ENCODE results near the gene SPARC.
A peak's percentile ranks its signal among the peaks of the same experiment; 100 is the strongest.

Gene SPARC

GRCh38 chr5:151677776-151678545 lies 8.8 kb downstream of the SPARC start:
- no peak for DNase-seq

DNA sequence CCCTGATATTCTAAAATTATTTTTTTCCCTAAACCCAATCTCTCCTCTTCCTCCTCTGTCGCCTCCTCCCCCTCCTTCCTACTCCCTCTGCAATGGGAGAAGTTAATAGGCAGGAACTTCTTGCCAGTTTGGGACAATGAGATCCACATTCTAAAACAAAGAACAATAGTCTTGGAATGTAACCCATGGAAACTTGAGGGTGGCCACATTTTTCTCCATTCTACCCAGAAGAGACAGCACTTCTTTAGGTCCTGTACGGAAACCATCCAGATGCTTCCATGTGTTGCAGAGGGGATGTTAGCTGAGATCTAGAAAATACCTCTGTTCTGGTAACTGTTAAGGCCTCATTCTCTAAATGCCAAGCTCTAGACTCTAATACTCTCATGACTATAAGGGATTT lies 10.0 kb downstream of the SPARC start:
- DNase-seq = no peak

DNA sequence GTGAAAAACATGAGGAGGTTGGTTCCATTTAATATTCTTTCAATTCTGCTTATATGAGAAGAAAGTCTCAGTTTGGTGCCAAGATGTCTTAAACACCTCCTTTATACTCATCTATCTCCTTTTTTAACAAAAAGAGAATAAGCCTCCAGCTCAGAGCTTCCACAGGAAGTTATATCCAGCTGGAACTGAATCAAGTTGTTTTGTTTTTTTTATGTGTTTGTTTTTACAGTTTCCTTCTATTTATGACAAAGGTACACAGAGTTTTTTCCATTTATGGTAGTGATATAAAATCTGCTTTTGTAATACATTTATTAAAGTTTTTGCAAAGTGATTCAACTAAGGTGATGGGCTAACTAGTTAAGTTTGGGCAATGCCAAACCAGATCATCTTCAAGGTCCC lies 10.4 kb downstream of the SPARC start:
- DNase-seq = no peak

DNA sequence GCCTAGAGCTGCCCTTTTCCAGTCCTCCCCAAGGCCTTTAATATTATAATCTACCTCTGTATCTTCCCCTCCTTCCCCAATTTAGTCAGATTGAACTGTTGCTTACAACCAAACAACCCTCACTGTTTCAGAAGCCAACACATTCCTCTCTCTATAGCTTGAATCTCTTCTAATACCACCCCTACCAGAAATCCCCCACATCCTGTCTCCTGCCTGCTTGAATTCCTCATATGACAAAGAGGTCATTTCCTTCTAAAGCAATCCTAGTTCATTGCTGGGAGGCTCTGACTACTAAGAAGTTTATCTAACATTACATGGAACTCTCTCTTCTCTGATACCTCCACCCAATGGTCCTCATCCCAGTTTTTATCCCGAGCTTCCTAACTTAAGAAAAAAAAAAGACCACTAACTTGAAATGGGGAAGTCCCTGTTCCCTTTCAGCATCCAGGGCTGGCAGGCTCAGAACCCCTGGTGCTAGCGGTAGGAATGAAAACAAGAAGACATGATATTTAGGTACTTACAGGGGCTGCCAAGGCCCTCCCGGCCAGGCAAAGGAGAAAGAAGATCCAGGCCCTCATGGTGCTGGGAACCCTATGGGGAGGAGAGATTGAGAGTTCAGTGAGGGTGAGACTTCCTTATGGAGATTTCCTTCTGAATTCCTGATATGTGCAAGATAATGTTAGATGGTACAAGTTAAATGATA lies 11.0 kb downstream of the SPARC start:
- no peak for DNase-seq

- no peak for DNase-seq
Observed at GRCh38 chr5:151674626-151675610, 11.8 kb downstream of the SPARC start.

- no peak for DNase-seq
Observed at GRCh38 chr5:151673421-151673820, 13.3 kb downstream of the SPARC start.

DNA sequence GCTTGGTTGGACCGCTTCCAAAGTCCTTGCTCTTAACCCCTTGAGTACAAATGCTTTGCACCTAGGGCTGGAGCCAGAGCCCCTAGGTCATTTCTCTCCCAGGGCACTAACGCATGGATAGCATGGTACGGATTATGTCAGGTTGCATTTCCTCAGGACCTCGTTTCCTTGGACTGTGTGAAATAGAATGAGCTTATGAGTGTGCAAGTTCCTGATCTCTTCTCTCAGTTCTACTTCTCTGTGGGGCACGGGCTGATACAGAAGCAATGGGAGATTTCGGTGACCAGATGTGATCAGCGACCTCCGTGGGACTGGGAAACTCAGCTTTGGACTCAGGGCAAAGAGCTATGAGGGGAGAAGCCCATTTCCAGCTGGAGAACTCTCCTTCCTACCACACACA lies 14.2 kb downstream of the SPARC start:
- no peak for DNase-seq

GRCh38 chr5:151671950-151672349 lies 14.8 kb downstream of the SPARC start:
- no peak for DNase-seq

- DNase-seq = no peak
Observed at GRCh38 chr5:151670953-151671636, 15.6 kb downstream of the SPARC start.

GRCh38 chr5:151670083-151670686 lies 16.5 kb downstream of the SPARC start:
- no peak for DNase-seq

DNA sequence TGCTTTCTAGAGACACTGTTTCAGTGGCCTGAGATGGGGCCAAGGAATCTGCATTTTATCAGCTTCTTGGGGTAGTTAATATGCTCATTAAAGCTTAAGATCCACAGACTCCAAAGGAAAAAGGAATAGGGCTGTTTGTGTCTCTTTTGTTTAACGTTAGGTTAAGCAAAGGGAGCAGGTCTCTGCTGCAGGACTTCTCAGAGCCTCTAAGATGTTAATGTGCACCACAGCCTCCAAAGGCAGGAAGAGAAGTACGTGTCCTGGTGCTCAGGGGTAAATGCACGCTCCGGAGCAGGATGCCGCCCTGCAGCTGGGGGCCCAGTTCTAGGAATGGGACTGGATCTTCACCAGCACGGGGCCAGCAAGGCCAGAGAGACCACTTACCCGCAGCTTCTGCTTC lies 19.6 kb downstream of the SPARC start:
- DNase-seq = no peak

GRCh38 chr5:151665613-151666012 lies 21.1 kb downstream of the SPARC start:
- no peak for DNase-seq

DNA sequence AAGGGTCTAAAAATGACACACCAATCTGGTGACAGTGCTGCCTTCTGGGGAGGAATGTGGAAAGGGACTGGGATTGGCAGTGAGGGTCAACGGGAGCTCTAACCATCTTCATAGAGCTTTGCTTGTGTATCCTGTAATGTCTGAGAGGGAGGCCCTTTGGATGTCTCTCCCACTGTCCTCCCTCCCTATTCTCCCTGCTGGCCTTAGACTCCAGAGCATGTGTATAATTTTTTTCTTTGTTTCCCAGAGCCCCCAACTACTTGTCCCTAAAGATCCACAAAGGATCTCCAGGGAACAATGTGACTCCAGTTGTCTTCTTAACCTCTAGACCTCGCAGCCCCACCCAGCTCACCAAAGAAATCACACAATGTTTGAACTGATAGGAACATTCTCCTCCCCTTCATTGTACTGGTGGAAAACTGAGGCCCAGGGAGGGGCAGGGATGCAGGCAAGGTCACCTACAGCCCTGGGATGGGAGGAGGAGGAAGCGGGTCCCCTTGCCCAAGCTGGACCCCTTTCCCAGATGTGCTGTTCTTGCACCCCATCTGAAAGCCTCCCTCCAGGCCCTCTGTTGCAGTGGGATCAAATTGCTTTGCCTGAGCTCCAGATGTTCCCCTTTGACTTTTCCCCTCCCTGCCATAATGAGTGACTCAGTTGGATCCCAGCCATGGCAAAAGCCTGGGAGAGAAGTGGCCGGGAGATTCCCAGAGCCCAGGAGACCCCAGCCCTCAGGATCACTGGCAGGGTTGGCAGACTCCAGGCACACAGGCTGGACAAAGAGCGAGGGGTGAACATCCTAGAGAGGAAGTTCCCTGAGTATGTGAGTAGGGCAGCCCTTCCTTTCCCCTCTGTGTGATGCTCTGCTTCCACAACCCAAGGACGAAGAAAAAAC lies 21.8 kb downstream of the SPARC start:
- no peak for DNase-seq

DNA sequence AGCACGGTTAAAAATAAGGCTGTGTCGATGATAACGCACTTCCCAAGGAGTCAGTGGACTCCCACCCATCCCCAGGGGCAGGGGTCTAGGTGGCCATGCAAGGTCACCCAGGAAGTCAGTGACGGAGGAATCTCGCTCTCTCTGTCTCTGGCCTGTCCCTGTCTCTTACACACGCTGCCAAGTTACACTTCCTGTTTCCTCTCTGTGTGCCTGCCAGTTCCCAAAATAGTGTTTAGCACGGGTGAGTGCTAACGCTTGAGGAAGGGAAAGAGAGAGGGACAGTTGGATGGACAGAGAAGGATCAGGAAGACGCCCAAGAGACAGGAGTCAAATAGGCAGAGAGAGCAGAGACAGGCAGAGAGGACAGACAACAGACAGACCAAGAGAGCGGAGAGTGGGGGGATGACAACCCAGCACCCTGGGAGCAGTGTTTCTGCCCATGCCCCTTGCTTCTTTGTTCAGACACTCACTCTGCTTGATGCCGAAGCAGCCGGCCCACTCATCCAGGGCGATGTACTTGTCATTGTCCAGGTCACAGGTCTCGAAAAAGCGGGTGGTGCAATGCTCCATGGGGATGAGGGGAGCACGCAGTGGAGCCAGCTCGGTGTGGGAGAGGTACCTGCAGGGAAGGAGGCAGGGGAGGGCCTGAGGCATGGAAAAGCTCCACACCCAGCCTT lies 23.0 kb downstream of the SPARC start:
- DNase-seq = no peak

DNA sequence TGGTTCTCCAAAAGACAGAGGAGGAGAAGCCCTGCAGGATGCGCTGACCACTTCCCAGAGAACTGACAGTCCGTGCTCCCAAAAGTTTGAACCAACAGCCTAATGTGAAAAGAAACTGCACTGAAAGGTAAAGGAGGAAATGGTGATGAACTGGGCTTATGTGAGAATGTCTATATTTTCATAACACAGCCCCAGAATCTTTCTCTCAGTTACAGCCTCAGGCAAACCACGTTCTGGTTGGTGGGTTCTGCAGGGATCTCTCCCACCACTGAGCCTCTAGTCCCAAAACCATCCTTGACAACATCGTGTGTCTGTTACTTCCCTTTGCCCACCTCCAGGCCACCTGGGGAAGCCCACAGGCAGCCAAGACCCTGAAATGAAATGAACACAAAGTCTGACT lies 23.9 kb downstream of the SPARC start:
- no peak for DNase-seq

DNA sequence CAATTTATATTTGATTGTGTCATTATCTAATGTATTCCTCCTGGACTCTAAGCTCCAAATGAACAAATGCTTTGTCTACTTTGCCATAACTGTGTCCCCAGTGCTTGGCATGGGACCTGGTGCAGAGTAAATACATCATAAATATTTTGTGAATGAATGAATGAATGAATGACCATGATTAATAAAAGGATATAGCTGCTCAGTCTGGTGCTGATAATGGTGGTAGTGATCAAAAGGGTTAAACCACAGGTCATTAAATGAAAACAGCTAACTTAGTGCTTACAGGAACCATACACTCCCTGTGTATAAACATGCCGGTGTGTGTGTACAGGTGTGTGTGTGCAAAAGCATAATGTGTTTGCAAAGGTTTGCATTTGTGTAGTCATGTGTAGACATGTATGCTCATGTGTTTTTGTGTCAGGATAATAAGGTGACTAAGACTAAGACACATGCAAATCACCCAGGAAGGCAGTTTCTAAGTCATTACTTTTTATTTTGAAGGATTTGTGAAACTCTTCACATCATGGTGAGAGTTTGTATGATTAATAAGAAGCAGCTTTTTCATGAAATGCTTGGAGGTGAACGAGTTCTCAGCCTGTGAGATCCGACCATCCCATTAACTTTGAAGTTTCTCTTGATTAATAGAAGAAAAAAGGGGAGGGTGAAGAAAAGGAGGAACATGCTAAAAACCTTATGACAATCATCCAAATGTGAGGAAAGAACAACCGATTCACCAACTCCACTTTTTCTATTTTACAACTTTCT lies 24.6 kb downstream of the SPARC start:
- no peak for DNase-seq

DNA sequence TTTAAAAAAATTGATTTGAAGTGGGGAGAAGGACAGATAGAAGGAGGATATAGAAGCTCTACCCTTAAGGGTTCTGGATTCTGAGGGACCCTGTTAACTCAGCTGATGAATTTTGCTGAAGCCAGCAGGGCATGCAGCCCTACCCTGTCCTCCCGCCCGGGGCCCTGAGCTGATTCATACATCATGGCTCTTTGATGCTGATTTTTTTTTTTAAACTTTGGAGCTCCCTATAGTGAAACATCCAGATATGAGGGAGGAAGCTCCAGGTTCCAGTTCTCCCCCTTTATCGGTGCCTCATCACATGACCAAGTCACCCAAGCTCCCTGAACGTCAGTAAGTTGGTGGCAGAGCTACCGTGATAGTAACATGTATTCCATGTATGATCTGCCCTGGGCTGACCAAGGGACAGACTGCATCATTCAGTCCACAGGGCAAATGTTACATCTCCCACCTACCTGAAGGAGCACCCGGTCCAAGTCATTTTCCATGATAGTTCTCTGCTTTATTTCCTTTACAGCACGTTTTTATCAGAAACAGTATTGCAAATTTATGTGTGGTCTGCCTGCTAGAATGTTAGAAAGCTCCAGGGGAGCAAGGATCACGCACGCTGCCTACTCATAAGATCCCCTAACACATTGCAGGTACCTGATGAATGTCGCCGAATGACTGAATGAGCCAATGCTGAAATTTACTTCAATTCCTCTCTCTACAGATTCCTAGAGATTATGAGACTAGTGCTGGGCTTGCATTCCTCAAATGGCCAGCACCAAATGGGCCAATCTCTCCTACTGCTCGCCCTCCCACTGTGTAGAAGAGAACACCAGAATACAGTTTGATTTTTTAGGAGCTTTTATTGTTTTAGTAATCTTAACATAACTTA lies 25.9 kb downstream of the SPARC start:
- no peak for DNase-seq

GRCh38 chr5:151659001-151659754 lies 27.5 kb downstream of the SPARC start:
- peak; percentile 63 for DNase-seq

All from NCI-H510A treated with DMSO at 0.1 percent for 48 hours (cell line).